Measurements from ENCODE around the gene TIGIT. TPM values are rescaled to one million over a fixed set of nuclear protein-coding genes. Genes with fewer than 3 reads are reported as not detected.

Gene TIGIT
- total and polyA plus RNA-seq, 10 of the 15 experiments (the other 5 are each of a cell fraction or from before 2014, with no cell fraction given): 0.08 to 4.7 (median 0.94) TPM

DNA sequence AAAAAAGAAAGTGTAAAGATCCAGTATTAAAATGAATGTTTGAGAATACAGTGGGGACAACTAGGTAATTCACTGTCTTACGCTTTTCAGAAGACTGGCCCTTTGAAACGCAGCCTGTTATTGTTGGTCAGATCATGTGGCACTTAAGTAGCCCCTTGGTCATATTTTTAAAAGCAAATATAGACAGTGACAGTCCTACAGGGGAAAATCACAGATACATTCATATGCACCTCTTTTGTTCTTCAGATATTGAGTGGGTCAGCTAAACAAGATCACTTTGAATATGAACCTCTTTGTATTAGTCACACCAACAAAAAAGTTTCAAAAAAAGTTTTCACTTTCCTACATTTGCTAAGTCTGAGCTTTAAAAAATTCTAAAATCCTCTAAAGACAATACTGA lies 36.0 kb downstream of the TIGIT start (continued):
- TF ChIP-seq, protein P1, sequence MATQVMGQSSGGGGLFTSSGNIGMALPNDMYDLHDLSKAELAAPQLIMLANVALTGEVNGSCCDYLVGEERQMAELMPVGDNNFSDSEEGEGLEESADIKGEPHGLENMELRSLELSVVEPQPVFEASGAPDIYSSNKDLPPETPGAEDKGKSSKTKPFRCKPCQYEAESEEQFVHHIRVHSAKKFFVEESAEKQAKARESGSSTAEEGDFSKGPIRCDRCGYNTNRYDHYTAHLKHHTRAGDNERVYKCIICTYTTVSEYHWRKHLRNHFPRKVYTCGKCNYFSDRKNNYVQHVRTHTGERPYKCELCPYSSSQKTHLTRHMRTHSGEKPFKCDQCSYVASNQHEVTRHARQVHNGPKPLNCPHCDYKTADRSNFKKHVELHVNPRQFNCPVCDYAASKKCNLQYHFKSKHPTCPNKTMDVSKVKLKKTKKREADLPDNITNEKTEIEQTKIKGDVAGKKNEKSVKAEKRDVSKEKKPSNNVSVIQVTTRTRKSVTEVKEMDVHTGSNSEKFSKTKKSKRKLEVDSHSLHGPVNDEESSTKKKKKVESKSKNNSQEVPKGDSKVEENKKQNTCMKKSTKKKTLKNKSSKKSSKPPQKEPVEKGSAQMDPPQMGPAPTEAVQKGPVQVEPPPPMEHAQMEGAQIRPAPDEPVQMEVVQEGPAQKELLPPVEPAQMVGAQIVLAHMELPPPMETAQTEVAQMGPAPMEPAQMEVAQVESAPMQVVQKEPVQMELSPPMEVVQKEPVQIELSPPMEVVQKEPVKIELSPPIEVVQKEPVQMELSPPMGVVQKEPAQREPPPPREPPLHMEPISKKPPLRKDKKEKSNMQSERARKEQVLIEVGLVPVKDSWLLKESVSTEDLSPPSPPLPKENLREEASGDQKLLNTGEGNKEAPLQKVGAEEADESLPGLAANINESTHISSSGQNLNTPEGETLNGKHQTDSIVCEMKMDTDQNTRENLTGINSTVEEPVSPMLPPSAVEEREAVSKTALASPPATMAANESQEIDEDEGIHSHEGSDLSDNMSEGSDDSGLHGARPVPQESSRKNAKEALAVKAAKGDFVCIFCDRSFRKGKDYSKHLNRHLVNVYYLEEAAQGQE (IDR thresholded peaks at IDR 0.05; ENCODE audit: low read depth, low read length): no peak
- TF ChIP-seq, protein P2, sequence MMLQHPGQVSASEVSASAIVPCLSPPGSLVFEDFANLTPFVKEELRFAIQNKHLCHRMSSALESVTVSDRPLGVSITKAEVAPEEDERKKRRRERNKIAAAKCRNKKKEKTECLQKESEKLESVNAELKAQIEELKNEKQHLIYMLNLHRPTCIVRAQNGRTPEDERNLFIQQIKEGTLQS (IDR thresholded peaks at IDR 0.05; ENCODE audit: borderline replicate concordance, extremely low read depth, low read depth, low read length): no peak
- TF ChIP-seq CREM (IDR thresholded peaks at IDR 0.05; ENCODE audit: low read depth) (peak; percentile 13; the same call in 1 of the 2 replicates), ZZZ3 (IDR thresholded peaks at IDR 0.05; ENCODE audit: control insufficient read depth, insufficient read length, low read depth) (no peak), BCL11A (IDR thresholded peaks at IDR 0.05; ENCODE audit: low read depth, low read length) (no peak), CBX3 (IDR thresholded peaks at IDR 0.05; ENCODE audit: borderline replicate concordance, low read depth) (no peak), STAT3 (IDR thresholded peaks at IDR 0.05; ENCODE audit: low read depth, low read length) (no peak), HDGF (IDR thresholded peaks at IDR 0.05) (no peak)
- TF ChIP-seq, protein P3, sequence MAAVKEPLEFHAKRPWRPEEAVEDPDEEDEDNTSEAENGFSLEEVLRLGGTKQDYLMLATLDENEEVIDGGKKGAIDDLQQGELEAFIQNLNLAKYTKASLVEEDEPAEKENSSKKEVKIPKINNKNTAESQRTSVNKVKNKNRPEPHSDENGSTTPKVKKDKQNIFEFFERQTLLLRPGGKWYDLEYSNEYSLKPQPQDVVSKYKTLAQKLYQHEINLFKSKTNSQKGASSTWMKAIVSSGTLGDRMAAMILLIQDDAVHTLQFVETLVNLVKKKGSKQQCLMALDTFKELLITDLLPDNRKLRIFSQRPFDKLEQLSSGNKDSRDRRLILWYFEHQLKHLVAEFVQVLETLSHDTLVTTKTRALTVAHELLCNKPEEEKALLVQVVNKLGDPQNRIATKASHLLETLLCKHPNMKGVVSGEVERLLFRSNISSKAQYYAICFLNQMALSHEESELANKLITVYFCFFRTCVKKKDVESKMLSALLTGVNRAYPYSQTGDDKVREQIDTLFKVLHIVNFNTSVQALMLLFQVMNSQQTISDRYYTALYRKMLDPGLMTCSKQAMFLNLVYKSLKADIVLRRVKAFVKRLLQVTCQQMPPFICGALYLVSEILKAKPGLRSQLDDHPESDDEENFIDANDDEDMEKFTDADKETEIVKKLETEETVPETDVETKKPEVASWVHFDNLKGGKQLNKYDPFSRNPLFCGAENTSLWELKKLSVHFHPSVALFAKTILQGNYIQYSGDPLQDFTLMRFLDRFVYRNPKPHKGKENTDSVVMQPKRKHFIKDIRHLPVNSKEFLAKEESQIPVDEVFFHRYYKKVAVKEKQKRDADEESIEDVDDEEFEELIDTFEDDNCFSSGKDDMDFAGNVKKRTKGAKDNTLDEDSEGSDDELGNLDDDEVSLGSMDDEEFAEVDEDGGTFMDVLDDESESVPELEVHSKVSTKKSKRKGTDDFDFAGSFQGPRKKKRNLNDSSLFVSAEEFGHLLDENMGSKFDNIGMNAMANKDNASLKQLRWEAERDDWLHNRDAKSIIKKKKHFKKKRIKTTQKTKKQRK (IDR thresholded peaks at IDR 0.05; ENCODE audit: low read depth, low read length): no peak
- TF ChIP-seq, protein P4, sequence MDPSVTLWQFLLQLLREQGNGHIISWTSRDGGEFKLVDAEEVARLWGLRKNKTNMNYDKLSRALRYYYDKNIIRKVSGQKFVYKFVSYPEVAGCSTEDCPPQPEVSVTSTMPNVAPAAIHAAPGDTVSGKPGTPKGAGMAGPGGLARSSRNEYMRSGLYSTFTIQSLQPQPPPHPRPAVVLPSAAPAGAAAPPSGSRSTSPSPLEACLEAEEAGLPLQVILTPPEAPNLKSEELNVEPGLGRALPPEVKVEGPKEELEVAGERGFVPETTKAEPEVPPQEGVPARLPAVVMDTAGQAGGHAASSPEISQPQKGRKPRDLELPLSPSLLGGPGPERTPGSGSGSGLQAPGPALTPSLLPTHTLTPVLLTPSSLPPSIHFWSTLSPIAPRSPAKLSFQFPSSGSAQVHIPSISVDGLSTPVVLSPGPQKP (IDR thresholded peaks at IDR 0.05; ENCODE audit: low read depth, low read length): no peak

Measured in GM12878 (cell line).